CD14-positive monocyte (primary cell): ENCODE results near the gene MSH2. TPM values are rescaled to one million over a fixed set of nuclear protein-coding genes. Genes with fewer than 3 reads are reported as not detected.

Experiments
- DNase-seq, 3 donors: peaks; one replicate each; pipeline ENCODE4 v3.0.0-alpha.2; 2011 to 2022
- H2AFZ ChIP-seq: 2 replicates; pipeline ENCODE4 v1.6.0; 2012; ENCODE audit warnings: mild to moderate bottlenecking, low read depth, low read length, inconsistent platforms; ENCODE audit not compliant: insufficient read depth, poor library complexity, severe bottlenecking
- H3K27ac ChIP-seq, 2 donors: 1 replicate in 1 of 2; 2 replicates in 1 of 2; pipeline ENCODE4 v1.5.1; 2012 to 2013; ENCODE audit warnings: low read length in 2 of 2, control low read depth in 1 of 2, inconsistent platforms in 1 of 2, low read depth in 1 of 2, mild to moderate bottlenecking in 1 of 2
- H3K27me3 ChIP-seq, 2 donors: one replicate each; pipeline versions ENCODE4 v1.6.0 to v1.6.1; 2011 to 2013; ENCODE audit warnings: low read length in 2 of 2; ENCODE audit not compliant: control insufficient read depth in 2 of 2, insufficient read depth in 2 of 2
- H3K36me3 ChIP-seq, 2 donors: replicated peaks in 1 of 2; 1 replicate in 1 of 2; 2 replicates in 1 of 2; pipeline versions ENCODE4 v1.5.1 to v1.6.1; 2012 to 2013; ENCODE audit warnings: low read length in 2 of 2, control low read depth in 1 of 2, inconsistent platforms in 1 of 2, mild to moderate bottlenecking in 1 of 2; ENCODE audit not compliant: insufficient read depth in 2 of 2, control insufficient read depth in 1 of 2
- H3K4me1 ChIP-seq, 2 donors: 1 replicate in 1 of 2; 2 replicates in 1 of 2; pipeline versions ENCODE4 v1.5.1 to v1.6.1; 2012 to 2013; ENCODE audit warnings: low read length in 2 of 2, control low read depth in 1 of 2, inconsistent platforms in 1 of 2, mild to moderate bottlenecking in 1 of 2, moderate library complexity in 1 of 2; ENCODE audit not compliant: insufficient read depth in 2 of 2, control insufficient read depth in 1 of 2
- H3K4me2 ChIP-seq: replicated peaks from 2 replicates; pipeline ENCODE3; 2012; ENCODE audit warnings: low read length, moderate library complexity, mild to moderate bottlenecking; ENCODE audit not compliant: poor library complexity, severe bottlenecking; ENCODE audit errors: extremely low read depth
- H3K4me3 ChIP-seq, 3 experiments: fragments of 200-600 bp in 1 of 3; sonication (generic) in 1 of 3; replicated peaks in 1 of 3; 1 replicate in 2 of 3; 2 replicates in 1 of 3; pipeline ENCODE4 v1.5.1; 2011 to 2013; ENCODE audit warnings: low read length in 3 of 3, mild to moderate bottlenecking in 3 of 3, control low read depth in 2 of 3, low read depth in 2 of 3, inconsistent platforms in 1 of 3, moderate library complexity in 1 of 3
- H3K79me2 ChIP-seq: 2 replicates; pipeline ENCODE4 v1.6.0; 2012; ENCODE audit warnings: mild to moderate bottlenecking, control low read depth, inconsistent platforms, low read length, moderate library complexity; ENCODE audit not compliant: insufficient read depth
- H3K9ac ChIP-seq: 2 replicates; pipeline ENCODE4 v1.6.0; 2017; ENCODE audit warnings: low read length, mild to moderate bottlenecking; ENCODE audit not compliant: insufficient read depth, poor library complexity, severe bottlenecking
- H3K9me3 ChIP-seq, 2 donors: replicated peaks in 1 of 2; 1 replicate in 1 of 2; 2 replicates in 1 of 2; pipeline versions ENCODE4 v1.5.1 to v1.6.1; 2012 to 2013; ENCODE audit warnings: low read length in 2 of 2, control low read depth in 1 of 2; ENCODE audit not compliant: control insufficient read depth in 1 of 2, insufficient read depth in 1 of 2
- H4K20me1 ChIP-seq: 2 replicates; pipeline ENCODE4 v1.6.0; 2012; ENCODE audit warnings: mild to moderate bottlenecking, low read length, control low read depth, moderate library complexity; ENCODE audit not compliant: insufficient read depth
- H3K27ac Mint-ChIP-seq, 7 donors: one replicate each; pipeline ENCODE4 v1.8.0; 2020; ENCODE audit warnings: mild to moderate bottlenecking in 7 of 7, mixed read lengths in 7 of 7, moderate library complexity in 6 of 7, inconsistent platforms in 2 of 7
- H3K27me3 Mint-ChIP-seq, 3 donors: one replicate each; pipeline ENCODE4 v1.8.0; 2021 to 2022; ENCODE audit warnings: low read depth in 3 of 3, mild to moderate bottlenecking in 3 of 3, mixed read lengths in 3 of 3, moderate library complexity in 3 of 3, inconsistent platforms in 1 of 3
- H3K36me3 Mint-ChIP-seq, 2 donors: one replicate each; pipeline ENCODE4 v1.8.0; 2020; ENCODE audit warnings: mixed read lengths in 2 of 2, inconsistent platforms in 1 of 2, mild to moderate bottlenecking in 1 of 2
- H3K4me1 Mint-ChIP-seq: one replicate; pipeline ENCODE4 v1.8.0; 2020; ENCODE audit warnings: mild to moderate bottlenecking, mixed read lengths
- H3K4me3 Mint-ChIP-seq, 2 donors: one replicate each; pipeline ENCODE4 v1.8.0; 2020; ENCODE audit warnings: mild to moderate bottlenecking in 2 of 2, mixed read lengths in 2 of 2, moderate library complexity in 1 of 2
- H3K9me3 Mint-ChIP-seq, 7 donors: one replicate each; pipeline ENCODE4 v1.8.0; 2020 to 2022; ENCODE audit warnings: mixed read lengths in 7 of 7, mild to moderate bottlenecking in 6 of 7, moderate library complexity in 6 of 7, inconsistent platforms in 2 of 7
- CTCF ChIP-seq: fragments of 200-600 bp; IDR thresholded peaks from one replicate; pipeline ENCODE4 v1.8.0; 2022; ENCODE audit warnings: antibody characterized with exemption, mild to moderate bottlenecking
- WGBS: methylation state at CpG from one replicate; pipeline ENCODE4 v1.1.5; 2013; ENCODE audit warnings: missing lambda C conversion rate; ENCODE audit not compliant: insufficient coverage; 5-methylcytosine and 5-hydroxymethylcytosine counted together
- intact Hi-C, 2 donors: fragments of 100-400 bp; cut with micrococcal nuclease; formaldehyde crosslinking; loops; one replicate each; pipeline versions ENCODE4 v1.15.0 to v1.15.1; 2023
- polyA plus RNA-seq, 3 donors: library from polyadenylated mRNA; depleted of rRNA in 1 of 3; unstranded in 2 of 3; stranded (reverse) in 1 of 3; fragments of 300-500 nt in 2 of 3; fragments of >200 nt in 1 of 3; fragmentation: Illumina TruSeq in 2 of 3; gene quantifications; 1 replicate in 2 of 3; 2 replicates in 1 of 3; pipeline ENCODE4 v1.2.3, GENCODE V29; 2012 to 2021

The MSH2 gene
- polyA plus RNA-seq, 3 donors = 1.5 to 2.8 (median 2.0) TPM

- Histone ChIP-seq H3K4me2 (no peak overlapping the region), H3K4me3 (no peak overlapping the region), H2AFZ (no peak overlapping the region), H3K27ac (no peak overlapping the region), H3K9ac (no peak overlapping the region), H3K9me3 (no peaks in the 10 kb centered on the region), H3K27me3 (no peaks in the 10 kb centered on the region), H3K36me3 (peaks cover 0 to 19% of the 10 kb centered on the region in 2 donors), H3K79me2 (no peaks in the 10 kb centered on the region), H4K20me1 (no peaks in the 10 kb centered on the region), H3K4me1 (peaks cover 0 to 7% of the 10 kb centered on the region in 2 donors)
- peaks cover 15% of the 10 kb centered on the region for H3K4me1 Mint-ChIP-seq
- H3K36me3 Mint-ChIP-seq = peaks cover 22 to 23% of the 10 kb centered on the region in 2 donors
- no peak for TF ChIP-seq CTCF
- no peak for DNase-seq
- peak overlapping the region in 1 of 7 donors; percentile 33 for H3K27ac Mint-ChIP-seq
- WGBS = no CpG with 5 or more reads among the region's 1 CpG
- no peak overlapping the region for H3K4me3 Mint-ChIP-seq
- H3K9me3 Mint-ChIP-seq = peaks cover 0 to 6% (median 2%) of the 10 kb centered on the region in 7 donors
- intact Hi-C loops = no loop called here
- H3K27me3 Mint-ChIP-seq = peaks cover 0 to 2% (median under 1%) of the 10 kb centered on the region in 3 donors
These were observed 84.5 kb downstream of the MSH2 start for GRCh38 chr2:47487498-47487875.

- H2AFZ ChIP-seq = no peak overlapping the region
- Mint-ChIP-seq H3K36me3 (peaks cover 12 to 16% of the 10 kb centered on the region in 2 donors), H3K27me3 (peaks cover 2% of the 10 kb centered on the region in 3 donors), H3K9me3 (peaks cover 0 to 9% (median 7%) of the 10 kb centered on the region in 7 donors), H3K4me3 (no peak overlapping the region), H3K27ac (no peak overlapping the region), H3K4me1 (peaks cover 15% of the 10 kb centered on the region)
- peaks cover 0 to 3% of the 10 kb centered on the region in 2 donors for H3K9me3 ChIP-seq
- 57% methylated on average over 7 of the region's 9 CpGs for WGBS
- no peak for TF ChIP-seq CTCF
- peaks cover 0 to 7% of the 10 kb centered on the region in 2 donors for H3K4me1 ChIP-seq
- no peak overlapping the region for H3K4me2 ChIP-seq
- no peak overlapping the region for H3K9ac ChIP-seq
- H3K79me2 ChIP-seq = no peaks in the 10 kb centered on the region
- no peak overlapping the region for H3K27ac ChIP-seq
- H4K20me1 ChIP-seq = no peaks in the 10 kb centered on the region
- H3K36me3 ChIP-seq = peaks cover 0 to 8% of the 10 kb centered on the region in 2 donors
- intact Hi-C loops = no loop called here
- no peaks in the 10 kb centered on the region for H3K27me3 ChIP-seq
- DNase-seq = no peak
- H3K4me3 ChIP-seq = no peak overlapping the region
These were observed 86.1 kb downstream of the MSH2 start for GRCh38 chr2:47488870-47489584.
